ENCODE results near the gene NLRP3. TPM values are rescaled to one million over a fixed set of nuclear protein-coding genes. Genes with fewer than 3 reads are reported as not detected.

The NLRP3 gene
- total RNA-seq, 1 donor, result under 0.01 TPM

DNA sequence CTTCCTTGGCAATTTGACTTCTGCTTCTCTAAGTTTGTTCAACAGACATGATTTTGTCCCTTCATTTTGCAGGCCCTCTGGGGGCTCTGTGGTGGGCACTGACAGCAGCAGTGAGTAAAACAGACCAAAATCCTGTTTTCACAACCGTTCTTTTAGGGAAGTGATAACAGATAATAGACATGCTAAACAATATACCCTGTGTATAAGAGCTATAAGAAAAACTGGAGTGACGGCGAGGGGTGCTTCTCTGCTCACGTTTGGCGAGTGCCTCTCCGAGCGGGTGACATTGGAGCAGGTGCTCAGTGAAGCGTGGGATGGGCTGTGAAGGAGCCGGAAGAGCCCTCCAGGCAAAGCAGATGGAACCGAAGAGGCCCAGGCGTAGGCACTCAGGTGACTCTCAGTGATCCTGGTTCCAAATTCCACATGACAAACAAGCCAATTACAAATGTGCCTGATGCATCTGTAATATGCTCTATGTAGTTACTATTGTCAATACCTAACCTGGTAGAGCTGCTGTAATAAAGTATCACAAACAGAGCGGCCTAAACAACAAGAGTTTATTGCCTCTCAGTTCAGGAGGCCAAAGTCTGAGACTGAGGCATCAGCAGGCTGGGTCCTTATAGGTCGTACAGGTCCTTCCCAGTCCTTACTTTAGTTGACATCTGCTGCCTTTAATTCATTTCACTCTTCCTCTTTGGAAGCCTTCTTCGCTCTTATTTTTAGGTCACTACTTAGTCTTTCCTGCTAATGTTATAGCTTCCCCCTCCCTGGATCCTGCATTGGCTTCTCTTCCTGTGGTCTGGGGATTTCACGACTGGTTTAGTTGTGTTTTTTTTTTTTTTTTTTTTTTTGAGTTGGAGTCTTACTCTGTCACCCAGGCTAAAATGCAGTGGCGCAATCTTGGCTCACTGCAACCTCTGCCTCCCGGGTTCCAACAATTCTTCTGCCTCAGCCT lies 21.9 kb downstream of the NLRP3 start:
- DNase-seq (ENCODE audit: low read depth), result no peak
- TF ChIP-seq, protein P1, sequence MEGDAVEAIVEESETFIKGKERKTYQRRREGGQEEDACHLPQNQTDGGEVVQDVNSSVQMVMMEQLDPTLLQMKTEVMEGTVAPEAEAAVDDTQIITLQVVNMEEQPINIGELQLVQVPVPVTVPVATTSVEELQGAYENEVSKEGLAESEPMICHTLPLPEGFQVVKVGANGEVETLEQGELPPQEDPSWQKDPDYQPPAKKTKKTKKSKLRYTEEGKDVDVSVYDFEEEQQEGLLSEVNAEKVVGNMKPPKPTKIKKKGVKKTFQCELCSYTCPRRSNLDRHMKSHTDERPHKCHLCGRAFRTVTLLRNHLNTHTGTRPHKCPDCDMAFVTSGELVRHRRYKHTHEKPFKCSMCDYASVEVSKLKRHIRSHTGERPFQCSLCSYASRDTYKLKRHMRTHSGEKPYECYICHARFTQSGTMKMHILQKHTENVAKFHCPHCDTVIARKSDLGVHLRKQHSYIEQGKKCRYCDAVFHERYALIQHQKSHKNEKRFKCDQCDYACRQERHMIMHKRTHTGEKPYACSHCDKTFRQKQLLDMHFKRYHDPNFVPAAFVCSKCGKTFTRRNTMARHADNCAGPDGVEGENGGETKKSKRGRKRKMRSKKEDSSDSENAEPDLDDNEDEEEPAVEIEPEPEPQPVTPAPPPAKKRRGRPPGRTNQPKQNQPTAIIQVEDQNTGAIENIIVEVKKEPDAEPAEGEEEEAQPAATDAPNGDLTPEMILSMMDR (IDR thresholded peaks at IDR 0.05; ENCODE audit: insufficient read depth, low read length), result no peak
- H3K4me3 ChIP-seq (ENCODE audit: low read depth, low read length), result no peak overlapping the region

- H3K4me3 ChIP-seq (ENCODE audit: low read depth, low read length), result no peak overlapping the region
- TF ChIP-seq, protein P1 (IDR thresholded peaks at IDR 0.05; ENCODE audit: insufficient read depth, low read length), result no peak
- DNase-seq (ENCODE audit: low read depth), result no peak
Observed at GRCh38 chr1:247440001-247440620, 24.1 kb downstream of the NLRP3 start.

GRCh38 chr1:247441606-247442005 lies 25.6 kb downstream of the NLRP3 start:
- TF ChIP-seq, protein P1 (IDR thresholded peaks at IDR 0.05; ENCODE audit: insufficient read depth, low read length), result no peak
- no peak for DNase-seq (ENCODE audit: low read depth)
- no peak overlapping the region for H3K4me3 ChIP-seq (ENCODE audit: low read depth, low read length)

DNA sequence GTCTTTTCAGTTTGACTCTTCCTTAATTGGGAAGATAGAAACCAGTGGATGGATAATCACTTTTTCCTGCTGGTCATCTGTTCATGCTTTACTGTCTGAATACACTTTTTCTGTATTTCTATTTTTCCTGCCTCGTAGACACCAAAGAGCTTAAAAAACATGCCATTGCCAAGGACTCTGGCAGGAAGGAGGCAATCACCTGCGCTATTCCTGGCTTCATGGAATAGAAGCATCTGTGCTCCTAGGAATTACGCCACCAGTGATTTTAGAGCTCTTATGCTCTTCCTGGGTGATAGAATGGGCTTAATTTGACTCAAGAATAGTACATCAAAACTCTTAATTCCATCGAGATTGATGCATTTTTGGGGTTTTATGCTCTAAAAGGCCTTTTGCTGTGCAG lies 26.2 kb downstream of the NLRP3 start:
- DNase-seq (ENCODE audit: low read depth), result no peak
- TF ChIP-seq, protein P1 (IDR thresholded peaks at IDR 0.05; ENCODE audit: insufficient read depth, low read length), result no peak

GRCh38 chr1:247443641-247444040 lies 27.7 kb downstream of the NLRP3 start:
- TF ChIP-seq, protein P1 (IDR thresholded peaks at IDR 0.05; ENCODE audit: insufficient read depth, low read length), result no peak
- no peak overlapping the region for H3K4me3 ChIP-seq (ENCODE audit: low read depth, low read length)
- DNase-seq (ENCODE audit: low read depth), result no peak

More for the DNA sequence above, 26.2 kb downstream of the NLRP3 start:
- H3K4me3 ChIP-seq (ENCODE audit: low read depth, low read length), result no peak overlapping the region

- no peak overlapping the region for H3K4me3 ChIP-seq (ENCODE audit: low read depth, low read length)
- TF ChIP-seq, protein P1 (IDR thresholded peaks at IDR 0.05; ENCODE audit: insufficient read depth, low read length), result no peak
- DNase-seq (ENCODE audit: low read depth), result no peak
Observed at GRCh38 chr1:247444571-247444970, 28.6 kb downstream of the NLRP3 start.
